Tibial nerve (tissue), 4 donors: Measurements from ENCODE around the gene CCDC183.

Experiments used
- EP300 ChIP-seq, 2 donors: sonication (generic); formaldehyde crosslinking; IDR thresholded peaks; one replicate each; pipeline ENCODE4 v1.6.1; 2017; ENCODE audit warnings: antibody characterized with exemption in 2 of 2, mild to moderate bottlenecking in 1 of 2
- POLR2A ChIP-seq, 2 donors: fragments of 450-650 bp; IDR thresholded peaks; one replicate each; pipeline ENCODE4 v1.6.1; 2017; ENCODE audit warnings: antibody characterized with exemption in 2 of 2, mild to moderate bottlenecking in 2 of 2, moderate library complexity in 2 of 2
- TF ChIP-seq, protein P1 (sequence below), 5 experiments: fragments of 200-600 bp in 3 of 5; fragments of 450-650 bp in 2 of 5; sonication (generic) in 3 of 5; IDR thresholded peaks; one replicate each; pipeline ENCODE4 v1.5.1; 2016 to 2019; ENCODE audit warnings: antibody characterized with exemption in 5 of 5, mild to moderate bottlenecking in 3 of 5, moderate library complexity in 2 of 5

DNA sequence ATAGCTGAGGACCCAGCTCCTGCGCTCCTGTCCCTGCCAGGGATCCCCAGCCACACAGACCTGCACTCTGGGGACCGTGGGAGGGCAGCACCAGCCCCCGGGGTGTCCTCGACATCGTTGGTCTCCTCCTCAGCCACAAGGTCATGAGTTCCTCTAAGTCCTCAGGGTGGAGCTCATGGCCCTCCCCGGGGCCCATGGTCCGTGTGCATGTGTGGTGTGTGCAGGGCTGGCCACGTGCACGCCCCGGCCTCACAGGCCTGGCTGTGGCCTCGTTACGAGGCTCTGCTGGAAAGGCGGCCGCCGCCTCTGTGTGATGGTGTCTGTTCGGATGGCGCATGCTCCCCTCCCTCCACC, 30.0 kb downstream of the CCDC183 start:
- TF ChIP-seq, protein P1, sequence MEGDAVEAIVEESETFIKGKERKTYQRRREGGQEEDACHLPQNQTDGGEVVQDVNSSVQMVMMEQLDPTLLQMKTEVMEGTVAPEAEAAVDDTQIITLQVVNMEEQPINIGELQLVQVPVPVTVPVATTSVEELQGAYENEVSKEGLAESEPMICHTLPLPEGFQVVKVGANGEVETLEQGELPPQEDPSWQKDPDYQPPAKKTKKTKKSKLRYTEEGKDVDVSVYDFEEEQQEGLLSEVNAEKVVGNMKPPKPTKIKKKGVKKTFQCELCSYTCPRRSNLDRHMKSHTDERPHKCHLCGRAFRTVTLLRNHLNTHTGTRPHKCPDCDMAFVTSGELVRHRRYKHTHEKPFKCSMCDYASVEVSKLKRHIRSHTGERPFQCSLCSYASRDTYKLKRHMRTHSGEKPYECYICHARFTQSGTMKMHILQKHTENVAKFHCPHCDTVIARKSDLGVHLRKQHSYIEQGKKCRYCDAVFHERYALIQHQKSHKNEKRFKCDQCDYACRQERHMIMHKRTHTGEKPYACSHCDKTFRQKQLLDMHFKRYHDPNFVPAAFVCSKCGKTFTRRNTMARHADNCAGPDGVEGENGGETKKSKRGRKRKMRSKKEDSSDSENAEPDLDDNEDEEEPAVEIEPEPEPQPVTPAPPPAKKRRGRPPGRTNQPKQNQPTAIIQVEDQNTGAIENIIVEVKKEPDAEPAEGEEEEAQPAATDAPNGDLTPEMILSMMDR (IDR thresholded peaks at IDR 0.05) = no peak
- TF ChIP-seq POLR2A (IDR thresholded peaks at IDR 0.05) = no peak
- no peak for TF ChIP-seq EP300 (IDR thresholded peaks at IDR 0.05)
